ENCODE results near the gene IL36RN. TPM values are rescaled to one million over a fixed set of nuclear protein-coding genes. Genes with fewer than 3 reads are reported as not detected.

IL36RN gene
- not detected for total RNA-seq
- long read RNA-seq, donor 1: 0 reads
- long read RNA-seq, donor 2: 0 reads

- intact Hi-C loops (cut with DNase I): no loop called here
- no peak for DNase-seq (ENCODE audit: low spot score)
These were observed at the start of gene IL36RN for GRCh38 chr2:113058998-113059960. IL36RN (plus strand) TSS chr2:113059198; CDS start chr2:113059439, 241 bp downstream.

GRCh38 chr2:113009622-113010021, 49.4 kb upstream of the IL36RN start:
- intact Hi-C loops (cut with DNase I): loop anchor here in 1 of 2 donors (1.0 kb wide), 1 partner anchor 10 kb away; no protein-coding TSS in a partner anchor
- DNase-seq (ENCODE audit: low spot score): no peak

- intact Hi-C loops (cut with DNase I): loop anchor here in 1 of 2 donors (1.0 kb wide), 1 partner anchor 9 kb away; no protein-coding TSS in a partner anchor
- no peak for DNase-seq (ENCODE audit: low spot score)
These were observed 48.9 kb upstream of the IL36RN start for GRCh38 chr2:113010088-113010487.

GRCh38 chr2:113011108-113011507, 47.9 kb upstream of the IL36RN start:
- intact Hi-C loops (cut with DNase I): no loop called here
- no peak for DNase-seq (ENCODE audit: low spot score)

GRCh38 chr2:113012436-113013335, 46.3 kb upstream of the IL36RN start:
- intact Hi-C loops (cut with DNase I): no loop called here
- no peak for DNase-seq (ENCODE audit: low spot score)

GRCh38 chr2:113013336-113013661, 45.7 kb upstream of the IL36RN start:
- intact Hi-C loops (cut with DNase I): no loop called here

GRCh38 chr2:113014067-113014466, 44.9 kb upstream of the IL36RN start:
- intact Hi-C loops (cut with DNase I): no loop called here
- no peak for DNase-seq (ENCODE audit: low spot score)

More at GRCh38 chr2:113013336-113013661, 45.7 kb upstream of the IL36RN start:
- no peak for DNase-seq (ENCODE audit: low spot score)

GRCh38 chr2:113015042-113015441, 44.0 kb upstream of the IL36RN start:
- no peak for DNase-seq (ENCODE audit: low spot score)
- intact Hi-C loops (cut with DNase I): no loop called here

- intact Hi-C loops (cut with DNase I): no loop called here
- DNase-seq (ENCODE audit: low spot score): no peak
These were observed 43.3 kb upstream of the IL36RN start for GRCh38 chr2:113015655-113016054.

- DNase-seq (ENCODE audit: low spot score): no peak
- intact Hi-C loops (cut with DNase I): no loop called here
These were observed 40.5 kb upstream of the IL36RN start for GRCh38 chr2:113018509-113018908.

GRCh38 chr2:113021312-113021711, 37.7 kb upstream of the IL36RN start:
- intact Hi-C loops (cut with DNase I): no loop called here
- DNase-seq (ENCODE audit: low spot score): no peak

- intact Hi-C loops (cut with DNase I): no loop called here
- DNase-seq (ENCODE audit: low spot score): no peak
These were observed 34.2 kb upstream of the IL36RN start for GRCh38 chr2:113024764-113025163.

- intact Hi-C loops (cut with DNase I): no loop called here
- DNase-seq (ENCODE audit: low spot score): no peak
These were observed 33.3 kb upstream of the IL36RN start for GRCh38 chr2:113025737-113026136.

GRCh38 chr2:113027691-113028090, 31.3 kb upstream of the IL36RN start:
- no peak for DNase-seq (ENCODE audit: low spot score)
- intact Hi-C loops (cut with DNase I): no loop called here

- DNase-seq (ENCODE audit: low spot score): no peak
- intact Hi-C loops (cut with DNase I): no loop called here
These were observed 30.9 kb upstream of the IL36RN start for GRCh38 chr2:113028112-113028511.

- DNase-seq (ENCODE audit: low spot score): no peak
- intact Hi-C loops (cut with DNase I): no loop called here
These were observed 26.3 kb upstream of the IL36RN start for GRCh38 chr2:113032737-113033136.

GRCh38 chr2:113034016-113034415, 25.0 kb upstream of the IL36RN start:
- intact Hi-C loops (cut with DNase I): no loop called here
- DNase-seq (ENCODE audit: low spot score): no peak

GRCh38 chr2:113036763-113037162, 22.2 kb upstream of the IL36RN start:
- intact Hi-C loops (cut with DNase I): no loop called here
- no peak for DNase-seq (ENCODE audit: low spot score)

GRCh38 chr2:113038291-113038690, 20.7 kb upstream of the IL36RN start:
- intact Hi-C loops (cut with DNase I): no loop called here
- DNase-seq (ENCODE audit: low spot score): no peak

- intact Hi-C loops (cut with DNase I): no loop called here
- no peak for DNase-seq (ENCODE audit: low spot score)
These were observed 19.8 kb upstream of the IL36RN start for GRCh38 chr2:113039158-113039557.
